HepG2 (cell line): ENCODE results near the gene MYO3B.

ENCODE experiments used
- BORCS8-MEF2B ChIP-seq: sonication (generic); formaldehyde crosslinking; IDR thresholded peaks from 2 replicates; pipeline ENCODE4 v1.8.0; 2022; ENCODE audit warnings: mild to moderate bottlenecking, missing genetic modification reagents
- CHD4 ChIP-seq: fragments of 200-600 bp; sonication (generic); IDR thresholded peaks from 2 replicates; pipeline ENCODE4 v1.7.0; 2017; ENCODE audit warnings: mild to moderate bottlenecking, low read length, borderline replicate concordance
- EZH2 ChIP-seq: conservative IDR thresholded peaks from 2 replicates; pipeline ENCODE4 v1.6.1; 2012; ENCODE audit warnings: mild to moderate bottlenecking, low read depth, low read length, moderate library complexity
- RNF219 ChIP-seq: sonication (generic); formaldehyde crosslinking; IDR thresholded peaks from 2 replicates; pipeline ENCODE4 v1.5.0; 2020; ENCODE audit warnings: mild to moderate bottlenecking, missing genetic modification reagents
- SCMH1 ChIP-seq: sonication (generic); formaldehyde crosslinking; IDR thresholded peaks from 2 replicates; pipeline ENCODE4 v1.9.0; 2021; ENCODE audit warnings: missing genetic modification reagents, mild to moderate bottlenecking, borderline replicate concordance
- USF2 ChIP-seq, 2 experiments: sonication (generic) in 1 of 2; formaldehyde crosslinking in 1 of 2; IDR thresholded peaks; 2 replicates each; pipeline versions ENCODE4 v1.5.1 to v1.6.1; 2011 to 2020; ENCODE audit warnings: borderline replicate concordance in 1 of 2, low read depth in 1 of 2, low read length in 1 of 2, mild to moderate bottlenecking in 1 of 2, missing genetic modification reagents in 1 of 2, moderate library complexity in 1 of 2
- ZNF747 ChIP-seq: sonication (generic); formaldehyde crosslinking; IDR thresholded peaks from 2 replicates; pipeline ENCODE4 v1.8.1; 2023; ENCODE audit warnings: missing genetic modification reagents, mild to moderate bottlenecking, borderline replicate concordance
- TF ChIP-seq, protein P1 (sequence below): sonication (generic); formaldehyde crosslinking; IDR thresholded peaks from 2 replicates; pipeline ENCODE4 v1.5.0; 2020; ENCODE audit warnings: mild to moderate bottlenecking, missing genetic modification reagents, moderate library complexity
- TF ChIP-seq, protein P2 (sequence below): sonication (generic); formaldehyde crosslinking; IDR thresholded peaks from 2 replicates; pipeline ENCODE4 v1.5.1; 2020; ENCODE audit warnings: mild to moderate bottlenecking, missing genetic modification reagents, moderate library complexity

DNA sequence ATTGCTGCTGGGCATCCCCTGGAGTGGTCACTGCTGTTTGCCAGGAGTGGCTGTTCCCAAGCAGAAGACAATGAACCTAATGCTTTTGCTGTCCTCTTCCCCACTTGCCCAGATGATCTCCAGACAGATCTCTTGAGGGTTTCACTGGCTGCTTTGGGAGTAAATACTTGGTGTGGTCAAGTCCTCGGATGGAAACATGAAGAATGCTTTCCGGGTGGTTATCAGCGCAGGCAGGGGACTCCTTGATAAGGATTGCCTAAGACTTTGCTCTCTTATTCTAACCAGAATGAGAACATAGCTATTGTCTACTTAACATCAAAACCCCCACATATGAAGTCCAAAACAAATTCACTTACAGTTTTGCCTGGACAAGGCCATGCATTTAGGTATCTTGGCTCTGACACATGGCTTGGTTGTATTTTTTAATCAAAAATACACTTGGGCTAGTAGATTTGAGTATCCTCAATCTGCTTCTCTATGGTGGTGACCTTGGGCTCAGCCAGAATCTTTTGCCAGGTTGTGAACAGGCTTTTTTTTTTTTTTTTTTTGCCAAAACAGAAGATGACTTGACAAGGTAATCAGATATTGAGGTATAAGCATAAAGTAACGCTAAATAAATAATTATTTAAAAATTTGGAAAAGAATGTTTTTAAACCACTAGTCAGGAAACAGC lies 34.8 kb upstream of the MYO3B start:
- no peak for TF ChIP-seq SCMH1 (CRISPR knock-in tag)
- TF ChIP-seq, protein P1, sequence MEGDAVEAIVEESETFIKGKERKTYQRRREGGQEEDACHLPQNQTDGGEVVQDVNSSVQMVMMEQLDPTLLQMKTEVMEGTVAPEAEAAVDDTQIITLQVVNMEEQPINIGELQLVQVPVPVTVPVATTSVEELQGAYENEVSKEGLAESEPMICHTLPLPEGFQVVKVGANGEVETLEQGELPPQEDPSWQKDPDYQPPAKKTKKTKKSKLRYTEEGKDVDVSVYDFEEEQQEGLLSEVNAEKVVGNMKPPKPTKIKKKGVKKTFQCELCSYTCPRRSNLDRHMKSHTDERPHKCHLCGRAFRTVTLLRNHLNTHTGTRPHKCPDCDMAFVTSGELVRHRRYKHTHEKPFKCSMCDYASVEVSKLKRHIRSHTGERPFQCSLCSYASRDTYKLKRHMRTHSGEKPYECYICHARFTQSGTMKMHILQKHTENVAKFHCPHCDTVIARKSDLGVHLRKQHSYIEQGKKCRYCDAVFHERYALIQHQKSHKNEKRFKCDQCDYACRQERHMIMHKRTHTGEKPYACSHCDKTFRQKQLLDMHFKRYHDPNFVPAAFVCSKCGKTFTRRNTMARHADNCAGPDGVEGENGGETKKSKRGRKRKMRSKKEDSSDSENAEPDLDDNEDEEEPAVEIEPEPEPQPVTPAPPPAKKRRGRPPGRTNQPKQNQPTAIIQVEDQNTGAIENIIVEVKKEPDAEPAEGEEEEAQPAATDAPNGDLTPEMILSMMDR = no peak
- TF ChIP-seq USF2 (IDR thresholded peaks at IDR 0.05; ENCODE audit: low read depth, low read length) = no peak
- no peak for TF ChIP-seq USF2 (CRISPR knock-in tag; IDR thresholded peaks at IDR 0.05; ENCODE audit: borderline replicate concordance)
- TF ChIP-seq ZNF747 (CRISPR knock-in tag) = no peak
- no peak for TF ChIP-seq CHD4
- no peak for TF ChIP-seq BORCS8-MEF2B (CRISPR knock-in tag)
- no peak for TF ChIP-seq EZH2
- TF ChIP-seq RNF219 (CRISPR knock-in tag) = no peak
- TF ChIP-seq, protein P2, sequence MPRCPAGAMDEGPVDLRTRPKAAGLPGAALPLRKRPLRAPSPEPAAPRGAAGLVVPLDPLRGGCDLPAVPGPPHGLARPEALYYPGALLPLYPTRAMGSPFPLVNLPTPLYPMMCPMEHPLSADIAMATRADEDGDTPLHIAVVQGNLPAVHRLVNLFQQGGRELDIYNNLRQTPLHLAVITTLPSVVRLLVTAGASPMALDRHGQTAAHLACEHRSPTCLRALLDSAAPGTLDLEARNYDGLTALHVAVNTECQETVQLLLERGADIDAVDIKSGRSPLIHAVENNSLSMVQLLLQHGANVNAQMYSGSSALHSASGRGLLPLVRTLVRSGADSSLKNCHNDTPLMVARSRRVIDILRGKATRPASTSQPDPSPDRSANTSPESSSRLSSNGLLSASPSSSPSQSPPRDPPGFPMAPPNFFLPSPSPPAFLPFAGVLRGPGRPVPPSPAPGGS (CRISPR knock-in tag) = no peak
